Measurements from ENCODE around the gene AIFM1.
A peak's percentile ranks its signal among the peaks of the same experiment; 100 is the strongest.

AIFM1 gene

GRCh38 chrX:130184168-130184567 is 18.5 kb upstream of the AIFM1 start:
- no peaks in the 10 kb centered on the region for H3K4me1 ChIP-seq (ENCODE audit: control insufficient read depth, insufficient read depth, low read length)

GRCh38 chrX:130179579-130180215 is 14.1 kb upstream of the AIFM1 start:
- H3K9me3 ChIP-seq (ENCODE audit: control insufficient read depth in 2 of 2, low read length in 2 of 2) = no peaks in the 10 kb centered on the region
- H3K4me3 ChIP-seq (ENCODE audit: low read length in 2 of 2) = no peak overlapping the region
- H3K4me1 ChIP-seq (ENCODE audit: control insufficient read depth, insufficient read depth, low read length) = no peaks in the 10 kb centered on the region
- H3K9ac ChIP-seq (ENCODE audit: low read length in 2 of 2) = no peak overlapping the region
- H3K27ac ChIP-seq (ENCODE audit: low read length) = no peak overlapping the region
- no peaks in the 10 kb centered on the region for H3K36me3 ChIP-seq (ENCODE audit: control insufficient read depth in 2 of 2, insufficient read depth in 2 of 2, low read length in 2 of 2)
- peaks cover 0 to 12% of the 10 kb centered on the region in 2 donors for H3K27me3 ChIP-seq (ENCODE audit: control insufficient read depth in 1 of 2, insufficient read depth in 2 of 2, low read length in 2 of 2)

More at GRCh38 chrX:130184168-130184567, 18.5 kb upstream of the AIFM1 start:
- no peak overlapping the region for H3K9ac ChIP-seq (ENCODE audit: low read length in 2 of 2)
- H3K27ac ChIP-seq (ENCODE audit: low read length) = no peak overlapping the region
- H3K9me3 ChIP-seq (ENCODE audit: control insufficient read depth in 2 of 2, low read length in 2 of 2) = no peaks in the 10 kb centered on the region
- peaks cover 0 to 5% of the 10 kb centered on the region in 2 donors for H3K27me3 ChIP-seq (ENCODE audit: control insufficient read depth in 1 of 2, insufficient read depth in 2 of 2, low read length in 2 of 2)
- no peaks in the 10 kb centered on the region for H3K36me3 ChIP-seq (ENCODE audit: control insufficient read depth in 2 of 2, insufficient read depth in 2 of 2, low read length in 2 of 2)
- H3K4me3 ChIP-seq (ENCODE audit: low read length in 2 of 2) = no peak overlapping the region

- Histone ChIP-seq H3K4me3 (ENCODE audit: low read length in 2 of 2) (no peak overlapping the region), H3K9ac (ENCODE audit: low read length in 2 of 2) (no peak overlapping the region), H3K27ac (ENCODE audit: low read length) (no peak overlapping the region), H3K36me3 (ENCODE audit: control insufficient read depth in 2 of 2, insufficient read depth in 2 of 2, low read length in 2 of 2) (no peaks in the 10 kb centered on the region), H3K27me3 (ENCODE audit: control insufficient read depth in 1 of 2, insufficient read depth in 2 of 2, low read length in 2 of 2) (peaks cover 0 to 14% of the 10 kb centered on the region in 2 donors), H3K9me3 (ENCODE audit: control insufficient read depth in 2 of 2, low read length in 2 of 2) (no peaks in the 10 kb centered on the region), H3K4me1 (ENCODE audit: control insufficient read depth, insufficient read depth, low read length) (peaks cover under 1% of the 10 kb centered on the region)
These were observed 13.5 kb upstream of the AIFM1 start for GRCh38 chrX:130179170-130179569.

GRCh38 chrX:130176942-130177341 is 11.3 kb upstream of the AIFM1 start:
- peaks cover 7% of the 10 kb centered on the region for H3K4me1 ChIP-seq (ENCODE audit: control insufficient read depth, insufficient read depth, low read length)
- H3K36me3 ChIP-seq (ENCODE audit: control insufficient read depth in 2 of 2, insufficient read depth in 2 of 2, low read length in 2 of 2) = no peaks in the 10 kb centered on the region
- H3K9me3 ChIP-seq (ENCODE audit: control insufficient read depth in 2 of 2, low read length in 2 of 2) = no peaks in the 10 kb centered on the region
- no peak overlapping the region for H3K9ac ChIP-seq (ENCODE audit: low read length in 2 of 2)
- no peak overlapping the region for H3K27ac ChIP-seq (ENCODE audit: low read length)
- H3K4me3 ChIP-seq (ENCODE audit: low read length in 2 of 2) = no peak overlapping the region
- H3K27me3 ChIP-seq (ENCODE audit: control insufficient read depth in 1 of 2, insufficient read depth in 2 of 2, low read length in 2 of 2) = peaks cover 0 to 21% of the 10 kb centered on the region in 2 donors

- Histone ChIP-seq H3K4me3 (ENCODE audit: low read length in 2 of 2) (no peak overlapping the region), H3K9ac (ENCODE audit: low read length in 2 of 2) (no peak overlapping the region), H3K27me3 (ENCODE audit: control insufficient read depth in 1 of 2, insufficient read depth in 2 of 2, low read length in 2 of 2) (peaks cover 0 to 21% of the 10 kb centered on the region in 2 donors), H3K4me1 (ENCODE audit: control insufficient read depth, insufficient read depth, low read length) (peaks cover 9% of the 10 kb centered on the region), H3K27ac (ENCODE audit: low read length) (no peak overlapping the region), H3K36me3 (ENCODE audit: control insufficient read depth in 2 of 2, insufficient read depth in 2 of 2, low read length in 2 of 2) (no peaks in the 10 kb centered on the region), H3K9me3 (ENCODE audit: control insufficient read depth in 2 of 2, low read length in 2 of 2) (no peaks in the 10 kb centered on the region)
These were observed 10.7 kb upstream of the AIFM1 start for GRCh38 chrX:130176354-130176776.

- no peaks in the 10 kb centered on the region for H3K9me3 ChIP-seq (ENCODE audit: control insufficient read depth in 2 of 2, low read length in 2 of 2)
- H3K4me1 ChIP-seq (ENCODE audit: control insufficient read depth, insufficient read depth, low read length) = peaks cover 13% of the 10 kb centered on the region
- H3K9ac ChIP-seq (ENCODE audit: low read length in 2 of 2) = no peak overlapping the region
- H3K4me3 ChIP-seq (ENCODE audit: low read length in 2 of 2) = no peak overlapping the region
- no peak overlapping the region for H3K27ac ChIP-seq (ENCODE audit: low read length)
- peaks cover 0 to 21% of the 10 kb centered on the region in 2 donors for H3K27me3 ChIP-seq (ENCODE audit: control insufficient read depth in 1 of 2, insufficient read depth in 2 of 2, low read length in 2 of 2)
- H3K36me3 ChIP-seq (ENCODE audit: control insufficient read depth in 2 of 2, insufficient read depth in 2 of 2, low read length in 2 of 2) = no peaks in the 10 kb centered on the region
These were observed 9.3 kb upstream of the AIFM1 start for GRCh38 chrX:130174937-130175336.

- no peaks in the 10 kb centered on the region for H3K36me3 ChIP-seq (ENCODE audit: control insufficient read depth in 2 of 2, insufficient read depth in 2 of 2, low read length in 2 of 2)
- peaks cover 13% of the 10 kb centered on the region for H3K4me1 ChIP-seq (ENCODE audit: control insufficient read depth, insufficient read depth, low read length)
- no peak overlapping the region for H3K4me3 ChIP-seq (ENCODE audit: low read length in 2 of 2)
- H3K9ac ChIP-seq (ENCODE audit: low read length in 2 of 2) = no peak overlapping the region
- no peak overlapping the region for H3K27ac ChIP-seq (ENCODE audit: low read length)
- H3K27me3 ChIP-seq (ENCODE audit: control insufficient read depth in 1 of 2, insufficient read depth in 2 of 2, low read length in 2 of 2) = peaks cover 0 to 19% of the 10 kb centered on the region in 2 donors
- H3K9me3 ChIP-seq (ENCODE audit: control insufficient read depth in 2 of 2, low read length in 2 of 2) = no peaks in the 10 kb centered on the region
These were observed 8.5 kb upstream of the AIFM1 start for GRCh38 chrX:130174045-130174704.

- Histone ChIP-seq H3K4me3 (ENCODE audit: low read length in 2 of 2) (no peak overlapping the region), H3K27me3 (ENCODE audit: control insufficient read depth in 1 of 2, insufficient read depth in 2 of 2, low read length in 2 of 2) (peaks cover 0 to 18% of the 10 kb centered on the region in 2 donors), H3K4me1 (ENCODE audit: control insufficient read depth, insufficient read depth, low read length) (peaks cover 13% of the 10 kb centered on the region), H3K27ac (ENCODE audit: low read length) (no peak overlapping the region), H3K36me3 (ENCODE audit: control insufficient read depth in 2 of 2, insufficient read depth in 2 of 2, low read length in 2 of 2) (no peaks in the 10 kb centered on the region), H3K9ac (ENCODE audit: low read length in 2 of 2) (no peak overlapping the region), H3K9me3 (ENCODE audit: control insufficient read depth in 2 of 2, low read length in 2 of 2) (no peaks in the 10 kb centered on the region)
These were observed 7.7 kb upstream of the AIFM1 start for GRCh38 chrX:130173190-130173895.

GRCh38 chrX:130172127-130172845 is 6.6 kb upstream of the AIFM1 start:
- Histone ChIP-seq H3K4me1 (ENCODE audit: control insufficient read depth, insufficient read depth, low read length) (peaks cover 13% of the 10 kb centered on the region), H3K9ac (ENCODE audit: low read length in 2 of 2) (no peak overlapping the region), H3K9me3 (ENCODE audit: control insufficient read depth in 2 of 2, low read length in 2 of 2) (no peaks in the 10 kb centered on the region), H3K4me3 (ENCODE audit: low read length in 2 of 2) (peak overlapping the region; percentile 64 to 69), H3K36me3 (ENCODE audit: control insufficient read depth in 2 of 2, insufficient read depth in 2 of 2, low read length in 2 of 2) (no peaks in the 10 kb centered on the region), H3K27me3 (ENCODE audit: control insufficient read depth in 1 of 2, insufficient read depth in 2 of 2, low read length in 2 of 2) (peaks cover 0 to 14% of the 10 kb centered on the region in 2 donors), H3K27ac (ENCODE audit: low read length) (no peak overlapping the region)

- H3K9ac ChIP-seq (ENCODE audit: low read length in 2 of 2) = no peak within 1 kb of the TSS
- peaks cover 13% of the 10 kb centered on the region for H3K4me1 ChIP-seq (ENCODE audit: control insufficient read depth, insufficient read depth, low read length)
- H3K9me3 ChIP-seq (ENCODE audit: control insufficient read depth in 2 of 2, low read length in 2 of 2) = no peaks in the 10 kb centered on the region
- no peaks in the 10 kb centered on the region for H3K36me3 ChIP-seq (ENCODE audit: control insufficient read depth in 2 of 2, insufficient read depth in 2 of 2, low read length in 2 of 2)
- H3K27ac ChIP-seq (ENCODE audit: low read length) = no peak within 1 kb of the TSS
- H3K27me3 ChIP-seq (ENCODE audit: control insufficient read depth in 1 of 2, insufficient read depth in 2 of 2, low read length in 2 of 2) = peaks cover 0 to 14% of the 10 kb centered on the region in 2 donors
- peak within 1 kb of the TSS; percentile 64 to 69 for H3K4me3 ChIP-seq (ENCODE audit: low read length in 2 of 2)
These were observed 5.9 kb upstream of the AIFM1 start, which contains the start of gene RAB33A for GRCh38 chrX:130171446-130172126. TSS of gene RAB33A (plus strand) at chrX:130171962. CDS start at chrX:130172063, 101 bp downstream.

Data from stomach smooth muscle (tissue), 2 donors.